Measurements from ENCODE around the gene EIF4EBP2. TPM values are rescaled to one million over a fixed set of nuclear protein-coding genes. Genes with fewer than 3 reads are reported as not detected.
A peak's percentile ranks its signal among the peaks of the same experiment; 100 is the strongest.

EIF4EBP2 gene
- total and polyA plus RNA-seq, 2 of the 13 experiments (the other 11 are each of a cell fraction or from before 2014, with no cell fraction given): 16.9 to 22.0 TPM

DNA sequence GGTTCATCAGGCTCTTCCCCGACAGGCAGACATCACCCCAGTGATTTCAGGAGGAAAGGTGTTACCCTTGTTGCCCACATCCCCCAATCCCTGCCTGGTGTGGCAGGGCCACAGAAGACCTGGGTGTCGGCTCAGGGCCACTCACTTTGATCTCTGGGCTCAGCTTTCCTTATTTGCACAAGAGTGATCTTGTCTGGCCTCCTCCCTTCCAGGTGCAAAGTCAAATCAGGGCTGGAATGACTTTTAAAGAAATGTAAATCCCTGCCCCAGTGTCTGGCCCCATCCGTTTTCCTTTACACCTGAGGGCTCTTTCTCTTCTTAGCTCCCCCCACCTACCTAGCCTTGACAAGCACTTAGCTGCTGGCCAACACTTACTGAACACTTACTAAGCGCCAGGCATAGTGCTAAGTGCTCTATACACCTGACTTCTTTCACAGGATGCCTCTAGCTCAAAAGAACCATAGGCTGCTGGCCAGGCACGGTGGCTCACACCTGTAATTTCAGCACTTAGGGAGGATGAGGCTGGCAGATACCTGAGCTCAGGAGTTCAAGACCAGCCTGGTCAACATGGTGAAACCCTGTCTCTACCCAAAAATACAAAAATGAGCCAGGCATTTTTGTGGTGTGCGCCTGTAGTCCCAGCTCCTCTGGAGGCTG is 38.5 kb downstream of the EIF4EBP2 start (continued):
- TF ChIP-seq, protein P1, sequence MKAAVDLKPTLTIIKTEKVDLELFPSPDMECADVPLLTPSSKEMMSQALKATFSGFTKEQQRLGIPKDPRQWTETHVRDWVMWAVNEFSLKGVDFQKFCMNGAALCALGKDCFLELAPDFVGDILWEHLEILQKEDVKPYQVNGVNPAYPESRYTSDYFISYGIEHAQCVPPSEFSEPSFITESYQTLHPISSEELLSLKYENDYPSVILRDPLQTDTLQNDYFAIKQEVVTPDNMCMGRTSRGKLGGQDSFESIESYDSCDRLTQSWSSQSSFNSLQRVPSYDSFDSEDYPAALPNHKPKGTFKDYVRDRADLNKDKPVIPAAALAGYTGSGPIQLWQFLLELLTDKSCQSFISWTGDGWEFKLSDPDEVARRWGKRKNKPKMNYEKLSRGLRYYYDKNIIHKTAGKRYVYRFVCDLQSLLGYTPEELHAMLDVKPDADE (CRISPR knock-in tag; IDR thresholded peaks at IDR 0.05): no peak
- TF ChIP-seq, protein P2, sequence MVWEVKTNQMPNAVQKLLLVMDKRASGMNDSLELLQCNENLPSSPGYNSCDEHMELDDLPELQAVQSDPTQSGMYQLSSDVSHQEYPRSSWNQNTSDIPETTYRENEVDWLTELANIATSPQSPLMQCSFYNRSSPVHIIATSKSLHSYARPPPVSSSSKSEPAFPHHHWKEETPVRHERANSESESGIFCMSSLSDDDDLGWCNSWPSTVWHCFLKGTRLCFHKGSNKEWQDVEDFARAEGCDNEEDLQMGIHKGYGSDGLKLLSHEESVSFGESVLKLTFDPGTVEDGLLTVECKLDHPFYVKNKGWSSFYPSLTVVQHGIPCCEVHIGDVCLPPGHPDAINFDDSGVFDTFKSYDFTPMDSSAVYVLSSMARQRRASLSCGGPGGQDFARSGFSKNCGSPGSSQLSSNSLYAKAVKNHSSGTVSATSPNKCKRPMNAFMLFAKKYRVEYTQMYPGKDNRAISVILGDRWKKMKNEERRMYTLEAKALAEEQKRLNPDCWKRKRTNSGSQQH (CRISPR knock-in tag; IDR thresholded peaks at IDR 0.05; ENCODE audit: low read depth): no peak
- TF ChIP-seq IKZF4 (CRISPR knock-in tag; IDR thresholded peaks at IDR 0.05; ENCODE audit: borderline replicate concordance, low read depth, not compliant biosample characterization) (no peak), SMAD1 (CRISPR knock-in tag; IDR thresholded peaks at IDR 0.05; ENCODE audit: borderline replicate concordance, low read depth) (no peak), ZNF224 (CRISPR knock-in tag; IDR thresholded peaks at IDR 0.05) (no peak), NFKBIZ (CRISPR knock-in tag; IDR thresholded peaks at IDR 0.05) (peak; percentile 46; the same call in 1 of the 2 replicates), ARNTL (CRISPR knock-in tag; IDR thresholded peaks at IDR 0.05) (no peak), SIX1 (CRISPR knock-in tag; IDR thresholded peaks at IDR 0.05; ENCODE audit: borderline replicate concordance) (peak; percentile 69; the same call in 1 of the 2 replicates), ZNF782 (CRISPR knock-in tag; IDR thresholded peaks at IDR 0.05; ENCODE audit: borderline replicate concordance) (no peak), ZNF709 (CRISPR knock-in tag; IDR thresholded peaks at IDR 0.05) (0 out of 2 replicates have a peak, but pooled peaks have one; percentile 37), ZNF292 (CRISPR knock-in tag; IDR thresholded peaks at IDR 0.05; ENCODE audit: borderline replicate concordance, low read depth) (no peak), ZNF30 (CRISPR knock-in tag; IDR thresholded peaks at IDR 0.05) (no peak), NCOA2 (CRISPR knock-in tag; IDR thresholded peaks at IDR 0.05) (peak; percentile 55; the same call in 1 of the 2 replicates)
- TF ChIP-seq, protein P3, sequence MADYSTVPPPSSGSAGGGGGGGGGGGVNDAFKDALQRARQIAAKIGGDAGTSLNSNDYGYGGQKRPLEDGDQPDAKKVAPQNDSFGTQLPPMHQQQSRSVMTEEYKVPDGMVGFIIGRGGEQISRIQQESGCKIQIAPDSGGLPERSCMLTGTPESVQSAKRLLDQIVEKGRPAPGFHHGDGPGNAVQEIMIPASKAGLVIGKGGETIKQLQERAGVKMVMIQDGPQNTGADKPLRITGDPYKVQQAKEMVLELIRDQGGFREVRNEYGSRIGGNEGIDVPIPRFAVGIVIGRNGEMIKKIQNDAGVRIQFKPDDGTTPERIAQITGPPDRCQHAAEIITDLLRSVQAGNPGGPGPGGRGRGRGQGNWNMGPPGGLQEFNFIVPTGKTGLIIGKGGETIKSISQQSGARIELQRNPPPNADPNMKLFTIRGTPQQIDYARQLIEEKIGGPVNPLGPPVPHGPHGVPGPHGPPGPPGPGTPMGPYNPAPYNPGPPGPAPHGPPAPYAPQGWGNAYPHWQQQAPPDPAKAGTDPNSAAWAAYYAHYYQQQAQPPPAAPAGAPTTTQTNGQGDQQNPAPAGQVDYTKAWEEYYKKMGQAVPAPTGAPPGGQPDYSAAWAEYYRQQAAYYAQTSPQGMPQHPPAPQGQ (CRISPR knock-in tag; IDR thresholded peaks at IDR 0.05; ENCODE audit: borderline replicate concordance): no peak
- TF ChIP-seq, protein P4, sequence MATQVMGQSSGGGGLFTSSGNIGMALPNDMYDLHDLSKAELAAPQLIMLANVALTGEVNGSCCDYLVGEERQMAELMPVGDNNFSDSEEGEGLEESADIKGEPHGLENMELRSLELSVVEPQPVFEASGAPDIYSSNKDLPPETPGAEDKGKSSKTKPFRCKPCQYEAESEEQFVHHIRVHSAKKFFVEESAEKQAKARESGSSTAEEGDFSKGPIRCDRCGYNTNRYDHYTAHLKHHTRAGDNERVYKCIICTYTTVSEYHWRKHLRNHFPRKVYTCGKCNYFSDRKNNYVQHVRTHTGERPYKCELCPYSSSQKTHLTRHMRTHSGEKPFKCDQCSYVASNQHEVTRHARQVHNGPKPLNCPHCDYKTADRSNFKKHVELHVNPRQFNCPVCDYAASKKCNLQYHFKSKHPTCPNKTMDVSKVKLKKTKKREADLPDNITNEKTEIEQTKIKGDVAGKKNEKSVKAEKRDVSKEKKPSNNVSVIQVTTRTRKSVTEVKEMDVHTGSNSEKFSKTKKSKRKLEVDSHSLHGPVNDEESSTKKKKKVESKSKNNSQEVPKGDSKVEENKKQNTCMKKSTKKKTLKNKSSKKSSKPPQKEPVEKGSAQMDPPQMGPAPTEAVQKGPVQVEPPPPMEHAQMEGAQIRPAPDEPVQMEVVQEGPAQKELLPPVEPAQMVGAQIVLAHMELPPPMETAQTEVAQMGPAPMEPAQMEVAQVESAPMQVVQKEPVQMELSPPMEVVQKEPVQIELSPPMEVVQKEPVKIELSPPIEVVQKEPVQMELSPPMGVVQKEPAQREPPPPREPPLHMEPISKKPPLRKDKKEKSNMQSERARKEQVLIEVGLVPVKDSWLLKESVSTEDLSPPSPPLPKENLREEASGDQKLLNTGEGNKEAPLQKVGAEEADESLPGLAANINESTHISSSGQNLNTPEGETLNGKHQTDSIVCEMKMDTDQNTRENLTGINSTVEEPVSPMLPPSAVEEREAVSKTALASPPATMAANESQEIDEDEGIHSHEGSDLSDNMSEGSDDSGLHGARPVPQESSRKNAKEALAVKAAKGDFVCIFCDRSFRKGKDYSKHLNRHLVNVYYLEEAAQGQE (IDR thresholded peaks at IDR 0.05; ENCODE audit: borderline replicate concordance in 1 of 2, low read depth in 1 of 2, low read length in 2 of 2): no peak
- TF ChIP-seq, protein P5, sequence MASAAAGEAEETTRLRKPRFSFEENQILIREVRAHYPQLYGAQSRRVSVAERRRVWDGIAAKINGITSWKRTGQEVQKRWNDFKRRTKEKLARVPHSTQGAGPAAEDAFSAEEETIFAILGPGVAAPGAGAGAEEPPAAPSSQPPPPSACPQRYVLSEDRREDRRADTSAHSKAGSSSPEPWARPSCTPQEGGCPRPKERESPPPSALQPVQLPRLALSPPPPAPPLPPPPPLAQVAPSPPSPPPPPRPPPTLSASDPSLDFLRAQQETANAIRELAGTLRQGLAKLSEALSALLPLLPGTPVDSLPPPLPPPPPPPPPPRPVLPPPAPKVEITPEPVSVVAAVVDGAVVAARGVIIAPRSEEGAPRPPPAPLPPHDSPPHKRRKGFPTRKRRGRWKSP (CRISPR knock-in tag; IDR thresholded peaks at IDR 0.05): no peak
- TF ChIP-seq, protein P6, sequence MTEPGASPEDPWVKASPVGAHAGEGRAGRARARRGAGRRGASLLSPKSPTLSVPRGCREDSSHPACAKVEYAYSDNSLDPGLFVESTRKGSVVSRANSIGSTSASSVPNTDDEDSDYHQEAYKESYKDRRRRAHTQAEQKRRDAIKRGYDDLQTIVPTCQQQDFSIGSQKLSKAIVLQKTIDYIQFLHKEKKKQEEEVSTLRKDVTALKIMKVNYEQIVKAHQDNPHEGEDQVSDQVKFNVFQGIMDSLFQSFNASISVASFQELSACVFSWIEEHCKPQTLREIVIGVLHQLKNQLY (CRISPR knock-in tag; IDR thresholded peaks at IDR 0.05): no peak
